Panc1 (cell line): ENCODE measurements around the gene RNF41.
A peak's percentile ranks its signal among the peaks of the same experiment; 100 is the strongest.

Experiments used
- POLR2AphosphoS5 ChIP-seq: IDR thresholded peaks from 2 replicates; pipeline ENCODE4 v1.6.1; 2012; ENCODE audit warnings: mild to moderate bottlenecking, low read depth, low read length, moderate library complexity
- SIN3A ChIP-seq: IDR thresholded peaks from 2 replicates; pipeline ENCODE4 v1.6.1; 2012; ENCODE audit warnings: low read depth, mild to moderate bottlenecking, low read length, moderate library complexity, borderline replicate concordance; ENCODE audit not compliant: insufficient read depth
- TCF7L2 ChIP-seq: IDR thresholded peaks from 2 replicates; pipeline ENCODE4 v1.6.1; 2011; ENCODE audit warnings: mild to moderate bottlenecking, low read depth, low read length, inconsistent platforms
- TF ChIP-seq, protein P1 (sequence below): fragments of 450-650 bp; IDR thresholded peaks from 2 replicates; pipeline ENCODE4 v1.5.1; 2017; ENCODE audit warnings: mild to moderate bottlenecking
- TF ChIP-seq, protein P2 (sequence below), 2 experiments: IDR thresholded peaks; 2 replicates each; pipeline ENCODE4 v1.6.1; 2011 to 2012; ENCODE audit warnings: low read depth in 2 of 2, control low read depth in 1 of 2, low read length in 1 of 2, mild to moderate bottlenecking in 1 of 2, moderate library complexity in 1 of 2; ENCODE audit not compliant: insufficient read depth in 1 of 2

DNA sequence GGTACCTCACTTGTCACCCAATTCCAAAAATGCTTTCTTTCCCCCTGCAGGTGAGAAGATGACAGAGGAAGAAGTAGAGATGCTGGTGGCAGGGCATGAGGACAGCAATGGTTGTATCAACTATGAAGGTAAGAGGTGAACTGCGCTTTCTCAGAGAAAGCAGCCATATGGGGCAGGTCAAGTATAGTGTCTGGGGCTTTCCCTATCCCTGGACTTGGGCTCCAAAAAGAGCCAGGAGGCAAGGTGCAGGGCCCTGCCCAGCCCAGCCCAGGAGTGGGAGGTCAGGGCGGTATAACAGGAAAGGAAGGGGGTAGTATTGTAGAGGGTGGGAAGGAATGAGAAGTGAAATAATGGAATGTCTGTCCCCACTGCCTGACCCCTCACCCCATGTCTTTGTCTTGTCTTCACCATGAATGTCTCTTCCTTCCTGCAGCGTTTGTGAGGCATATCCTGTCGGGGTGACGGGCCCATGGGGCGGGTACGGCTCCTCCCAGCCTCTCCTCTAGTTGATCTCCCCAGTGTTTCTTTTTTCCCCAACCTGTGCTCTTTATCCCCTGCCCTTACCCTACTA lies 61.4 kb downstream of the RNF41 start:
- TF ChIP-seq, protein P1, sequence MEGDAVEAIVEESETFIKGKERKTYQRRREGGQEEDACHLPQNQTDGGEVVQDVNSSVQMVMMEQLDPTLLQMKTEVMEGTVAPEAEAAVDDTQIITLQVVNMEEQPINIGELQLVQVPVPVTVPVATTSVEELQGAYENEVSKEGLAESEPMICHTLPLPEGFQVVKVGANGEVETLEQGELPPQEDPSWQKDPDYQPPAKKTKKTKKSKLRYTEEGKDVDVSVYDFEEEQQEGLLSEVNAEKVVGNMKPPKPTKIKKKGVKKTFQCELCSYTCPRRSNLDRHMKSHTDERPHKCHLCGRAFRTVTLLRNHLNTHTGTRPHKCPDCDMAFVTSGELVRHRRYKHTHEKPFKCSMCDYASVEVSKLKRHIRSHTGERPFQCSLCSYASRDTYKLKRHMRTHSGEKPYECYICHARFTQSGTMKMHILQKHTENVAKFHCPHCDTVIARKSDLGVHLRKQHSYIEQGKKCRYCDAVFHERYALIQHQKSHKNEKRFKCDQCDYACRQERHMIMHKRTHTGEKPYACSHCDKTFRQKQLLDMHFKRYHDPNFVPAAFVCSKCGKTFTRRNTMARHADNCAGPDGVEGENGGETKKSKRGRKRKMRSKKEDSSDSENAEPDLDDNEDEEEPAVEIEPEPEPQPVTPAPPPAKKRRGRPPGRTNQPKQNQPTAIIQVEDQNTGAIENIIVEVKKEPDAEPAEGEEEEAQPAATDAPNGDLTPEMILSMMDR: no peak
- no peak for TF ChIP-seq SIN3A
- peak; percentile 46 for TF ChIP-seq POLR2AphosphoS5
- no peak for TF ChIP-seq TCF7L2
- TF ChIP-seq, protein P2, sequence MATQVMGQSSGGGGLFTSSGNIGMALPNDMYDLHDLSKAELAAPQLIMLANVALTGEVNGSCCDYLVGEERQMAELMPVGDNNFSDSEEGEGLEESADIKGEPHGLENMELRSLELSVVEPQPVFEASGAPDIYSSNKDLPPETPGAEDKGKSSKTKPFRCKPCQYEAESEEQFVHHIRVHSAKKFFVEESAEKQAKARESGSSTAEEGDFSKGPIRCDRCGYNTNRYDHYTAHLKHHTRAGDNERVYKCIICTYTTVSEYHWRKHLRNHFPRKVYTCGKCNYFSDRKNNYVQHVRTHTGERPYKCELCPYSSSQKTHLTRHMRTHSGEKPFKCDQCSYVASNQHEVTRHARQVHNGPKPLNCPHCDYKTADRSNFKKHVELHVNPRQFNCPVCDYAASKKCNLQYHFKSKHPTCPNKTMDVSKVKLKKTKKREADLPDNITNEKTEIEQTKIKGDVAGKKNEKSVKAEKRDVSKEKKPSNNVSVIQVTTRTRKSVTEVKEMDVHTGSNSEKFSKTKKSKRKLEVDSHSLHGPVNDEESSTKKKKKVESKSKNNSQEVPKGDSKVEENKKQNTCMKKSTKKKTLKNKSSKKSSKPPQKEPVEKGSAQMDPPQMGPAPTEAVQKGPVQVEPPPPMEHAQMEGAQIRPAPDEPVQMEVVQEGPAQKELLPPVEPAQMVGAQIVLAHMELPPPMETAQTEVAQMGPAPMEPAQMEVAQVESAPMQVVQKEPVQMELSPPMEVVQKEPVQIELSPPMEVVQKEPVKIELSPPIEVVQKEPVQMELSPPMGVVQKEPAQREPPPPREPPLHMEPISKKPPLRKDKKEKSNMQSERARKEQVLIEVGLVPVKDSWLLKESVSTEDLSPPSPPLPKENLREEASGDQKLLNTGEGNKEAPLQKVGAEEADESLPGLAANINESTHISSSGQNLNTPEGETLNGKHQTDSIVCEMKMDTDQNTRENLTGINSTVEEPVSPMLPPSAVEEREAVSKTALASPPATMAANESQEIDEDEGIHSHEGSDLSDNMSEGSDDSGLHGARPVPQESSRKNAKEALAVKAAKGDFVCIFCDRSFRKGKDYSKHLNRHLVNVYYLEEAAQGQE (IDR thresholded peaks at IDR 0.05; ENCODE audit: insufficient read depth in 1 of 2, low read depth in 2 of 2, low read length in 1 of 2): no peak
